HG03439 (cell line): ENCODE data around the gene RAP1B.

Experiments
- ATAC-seq: cut with Tn5 transposase; IDR thresholded peaks from one replicate; pipeline ENCODE4 v1.9.1; 2021; ENCODE audit warnings: mild to moderate bottlenecking, moderate library complexity; ENCODE audit not compliant: unreplicated experiment

Gene RAP1B

DNA sequence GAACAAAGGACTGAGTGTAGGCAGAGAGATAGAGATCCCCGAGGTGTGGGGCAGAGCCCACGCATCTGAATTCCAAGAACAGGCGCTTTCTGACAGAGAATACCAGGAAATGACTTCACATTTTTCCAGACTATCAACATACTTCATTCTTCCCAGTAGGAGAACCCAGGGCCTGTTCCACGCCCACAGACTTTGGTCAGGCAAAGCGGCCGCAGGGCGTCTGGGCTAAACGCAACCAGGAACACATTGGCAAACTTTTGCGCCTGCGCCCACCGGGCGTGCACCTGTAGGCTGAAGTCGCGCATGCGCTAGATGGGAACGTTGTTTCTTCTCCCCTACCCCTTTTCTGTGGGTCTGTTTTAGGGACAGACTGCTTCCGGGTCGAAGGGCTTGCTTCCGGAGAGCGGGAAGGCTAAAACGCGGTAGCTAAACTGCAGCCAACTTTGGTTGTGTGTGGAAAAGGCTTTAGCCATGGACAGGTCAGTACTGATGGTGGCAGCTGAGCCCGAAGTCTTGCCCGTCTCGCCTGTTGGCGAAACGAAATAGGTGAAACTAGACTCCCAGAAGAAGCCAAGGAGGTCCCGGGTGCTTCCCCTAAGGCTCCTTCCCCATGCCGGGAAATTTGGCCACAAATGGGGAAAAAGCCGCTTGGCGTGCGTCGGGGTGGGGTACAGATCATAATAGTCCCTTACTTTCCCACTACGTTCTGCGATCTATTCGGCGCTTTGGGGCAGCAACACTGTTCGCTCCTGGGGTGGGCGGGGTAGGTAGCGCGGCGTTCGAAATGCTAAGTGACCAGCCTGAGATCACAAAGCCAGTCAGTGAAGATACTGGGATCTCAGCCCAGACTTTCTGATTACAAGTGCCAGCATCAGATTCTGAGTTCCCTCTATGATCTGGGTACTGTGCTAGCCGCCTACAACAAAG is 76.2 kb downstream of the RAP1B start, which contains the start of gene NUP107:
NUP107 (plus strand) TSS at position 384 of the 927 bp plus-strand sequence; CDS start at position 472, 88 bp downstream.
- peak; percentile 89 for ATAC-seq

GRCh38 chr12:68695454-68695853 is 84.8 kb downstream of the RAP1B start:
- no peak for ATAC-seq

- ATAC-seq = no peak
These were observed 88.8 kb downstream of the RAP1B start for GRCh38 chr12:68699486-68699885.
